Suppressor macrophage (primary cell): ENCODE results near the gene C17orf107.
"Not testable (repeated sequence)": the region's sequence is repeated elsewhere in the genome, so short reads cannot be mapped to it uniquely, and the experiment has no call there.

Source experiments
- DNase-seq, 4 experiments: peaks; one replicate each; pipeline ENCODE4 v3.0.0-alpha.2; 2020 to 2022

The C17orf107 gene

DNA sequence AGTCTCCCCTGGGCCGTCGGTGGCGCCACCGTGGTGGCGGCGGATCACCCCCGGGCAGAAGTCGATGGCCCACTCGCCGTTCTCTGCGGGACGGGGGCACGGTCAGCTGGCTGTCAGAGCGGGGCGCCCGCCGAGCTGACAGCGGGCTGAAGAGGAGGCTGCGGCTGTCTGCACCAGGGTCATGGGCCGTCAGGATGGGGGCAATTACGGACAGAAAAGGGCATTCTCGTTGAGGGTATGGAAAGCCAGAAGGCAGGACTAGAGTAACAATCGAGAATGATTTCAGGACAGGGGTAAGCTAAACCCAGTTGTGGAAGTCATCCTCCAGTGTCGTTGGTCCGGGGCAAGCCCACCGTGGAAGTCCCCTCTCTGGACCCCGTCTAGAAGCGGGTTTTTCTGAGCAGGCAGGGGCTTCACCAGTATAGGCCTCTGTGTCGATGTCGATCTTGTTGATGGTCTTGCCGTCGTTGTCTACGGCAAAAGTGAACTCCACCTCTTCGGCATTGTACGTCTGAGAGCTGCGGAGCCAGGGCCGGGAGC is 1.8 kb downstream of the C17orf107 start:
- DNase-seq, result no peak

DNA sequence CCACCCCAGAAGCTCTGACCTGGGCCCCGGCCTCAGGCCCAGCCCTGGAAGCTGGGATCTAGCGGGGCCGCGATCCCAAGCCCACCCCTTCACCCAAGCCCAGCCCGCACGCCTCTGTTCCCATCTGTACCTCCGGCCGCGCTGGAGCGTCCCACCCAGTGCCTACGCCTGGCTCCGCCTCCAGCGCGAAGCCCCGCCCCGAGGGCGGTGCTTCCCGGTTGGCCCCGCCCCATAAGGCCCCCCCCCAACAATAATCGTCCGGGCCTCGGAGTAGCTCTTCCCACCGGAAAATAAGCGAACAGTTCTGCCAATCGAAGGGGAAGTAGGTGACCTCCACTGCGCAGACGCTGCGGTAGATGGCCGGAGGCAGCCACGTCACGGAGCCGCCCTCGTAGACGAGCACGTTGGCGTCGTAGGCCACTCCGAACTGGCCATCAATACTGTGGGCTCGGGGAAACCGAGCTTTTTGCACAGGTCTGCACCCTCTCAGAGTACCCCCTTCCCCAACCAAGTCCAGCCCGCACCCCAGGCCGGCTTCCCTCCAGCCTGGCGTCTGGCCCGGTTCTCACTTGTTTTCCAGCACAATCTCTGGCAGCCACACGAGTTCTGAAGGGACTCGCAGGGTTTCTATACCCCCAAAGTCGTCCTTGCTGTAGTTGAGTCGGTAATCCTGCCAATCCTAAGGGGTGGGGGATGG is 2.5 kb downstream of the C17orf107 start:
- DNase-seq, result peak; percentile 76 to 85 (median 80)

DNA sequence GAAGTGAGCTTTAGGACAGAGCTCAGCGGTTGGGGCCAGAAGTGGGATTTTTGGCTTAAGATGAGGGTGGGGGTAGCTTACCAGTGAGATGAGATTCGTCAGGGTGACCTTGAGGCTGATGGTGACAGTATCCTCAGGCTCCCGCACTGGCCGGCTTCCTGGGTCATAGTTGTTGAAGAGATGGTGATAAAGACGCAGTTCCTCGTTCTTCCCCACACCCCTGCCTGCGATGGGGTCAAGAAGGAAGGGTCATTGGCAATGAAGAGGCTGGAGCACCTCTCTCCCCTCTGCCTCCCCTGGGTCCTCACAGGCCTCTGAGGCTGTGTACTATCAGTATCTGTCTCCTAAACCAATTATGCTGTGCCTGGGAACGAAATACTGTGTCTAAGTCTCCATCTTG is 3.2 kb downstream of the C17orf107 start:
- DNase-seq, result no peak

DNA sequence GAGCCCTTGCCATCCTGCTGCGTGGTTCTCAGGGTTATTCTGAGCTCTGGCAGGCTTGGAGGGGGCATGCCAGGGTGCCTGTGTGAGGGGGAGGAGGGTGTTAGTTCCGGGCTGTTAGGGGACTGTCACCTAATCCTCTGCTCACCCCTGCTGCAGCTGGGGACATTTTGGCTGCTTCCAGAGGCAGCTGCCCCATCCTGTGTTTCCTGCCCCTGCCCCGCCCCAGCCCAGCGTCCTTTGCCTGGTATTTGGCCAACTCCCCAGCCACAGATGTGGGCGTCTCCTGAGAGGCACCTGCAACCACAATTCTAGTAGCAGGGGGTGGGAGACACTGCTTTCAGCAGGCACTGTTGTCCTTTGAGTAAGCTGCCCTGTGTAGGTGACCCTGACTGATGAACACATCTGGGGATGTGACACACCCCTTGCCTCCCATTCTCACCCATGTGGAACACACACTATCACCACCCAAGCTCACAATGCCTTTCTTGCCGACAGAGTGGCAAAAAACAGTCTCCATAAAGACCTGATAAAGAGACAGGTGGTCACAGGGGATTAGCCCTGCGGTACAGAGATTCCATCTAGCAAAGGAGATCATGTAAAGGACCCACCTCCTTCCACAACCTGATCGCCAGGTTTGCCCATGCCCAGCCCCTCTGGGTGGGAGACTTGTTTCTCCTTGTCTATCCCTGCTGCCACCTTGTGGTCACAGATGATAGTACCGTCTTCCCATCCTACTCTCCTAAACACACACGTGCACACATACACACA is 3.9 kb downstream of the C17orf107 start, which contains the start of gene CHRNE:
Gene CHRNE, minus strand, starts transcription at position 48 of the 768 bp plus-strand sequence. Its CDS starts 35 bp downstream, at position 13.
- DNase-seq, result peak; percentile 70 to 80 (median 76)

DNA sequence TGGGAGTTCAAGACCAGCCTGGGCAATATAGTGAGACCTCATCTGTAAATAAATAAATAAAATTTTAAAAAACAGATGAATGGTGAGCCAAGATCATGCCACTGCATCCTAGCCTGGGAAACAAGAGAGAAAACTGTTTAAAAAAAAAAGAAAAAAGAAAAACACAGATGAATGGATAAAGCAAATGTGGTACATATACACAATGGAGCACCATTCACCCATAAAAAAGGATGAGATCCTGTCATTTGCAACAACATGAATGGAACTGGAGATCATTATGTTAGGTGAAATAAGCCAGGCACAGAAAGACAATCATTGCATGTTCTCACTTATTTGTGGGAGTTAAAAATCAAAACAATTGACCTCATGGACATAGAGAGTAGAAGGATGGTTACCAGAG is 7.3 kb downstream of the C17orf107 start:
- not testable (repeated sequence) for DNase-seq

DNA sequence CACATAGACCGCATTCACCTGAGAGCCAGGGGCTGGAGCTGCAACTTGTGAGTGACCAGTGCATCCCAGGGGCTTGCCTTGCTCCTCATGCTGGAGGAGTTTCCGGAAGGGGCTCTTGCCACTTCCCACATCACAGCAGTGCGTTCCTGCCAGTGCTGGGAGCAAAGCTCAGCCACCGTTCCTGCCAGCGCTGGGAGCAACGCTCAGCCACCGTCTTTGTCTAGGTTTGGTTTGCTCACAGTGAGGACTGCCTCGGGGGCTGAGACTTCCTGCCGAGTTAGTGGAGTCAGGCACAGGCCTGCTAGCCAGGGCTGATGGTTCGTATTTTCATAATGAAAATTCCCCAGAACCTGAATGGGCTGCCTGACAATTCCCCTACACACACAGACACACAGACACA is 9.0 kb downstream of the C17orf107 start:
- no peak for DNase-seq

DNA sequence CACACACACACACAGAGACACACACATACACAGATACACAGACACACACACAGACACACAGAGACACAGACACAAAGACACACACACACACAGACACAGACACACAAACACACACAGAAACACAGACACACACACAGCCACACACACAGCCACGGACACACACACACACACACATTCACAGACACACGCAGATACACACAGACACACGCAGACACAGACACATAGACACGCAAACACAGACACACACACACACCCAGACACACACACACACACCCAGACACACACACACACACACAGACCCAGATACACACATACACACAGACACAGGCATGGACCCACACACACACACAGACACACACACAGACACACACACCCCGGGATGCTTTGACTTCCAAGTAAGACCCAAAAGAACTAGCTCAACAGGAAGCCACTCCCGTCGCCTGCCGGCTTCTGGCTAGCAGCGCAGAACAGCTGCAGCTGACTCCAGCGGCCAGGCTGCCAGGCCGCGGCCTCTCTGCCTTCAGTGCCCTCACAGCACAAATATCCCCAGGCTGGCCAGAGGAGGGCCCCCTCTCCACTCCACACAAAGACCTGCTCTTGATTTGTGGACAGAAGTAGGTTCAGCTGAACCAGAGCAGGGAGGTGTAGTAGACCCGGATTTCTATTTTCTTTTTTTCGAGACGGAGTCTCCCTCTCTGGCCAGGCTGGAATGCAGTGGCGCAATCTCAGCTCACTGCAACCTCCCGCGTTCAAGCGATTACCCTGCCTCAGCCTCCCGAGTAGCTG is 9.6 kb downstream of the C17orf107 start:
- DNase-seq, result peak; percentile 93 to 95 (median 94)

DNA sequence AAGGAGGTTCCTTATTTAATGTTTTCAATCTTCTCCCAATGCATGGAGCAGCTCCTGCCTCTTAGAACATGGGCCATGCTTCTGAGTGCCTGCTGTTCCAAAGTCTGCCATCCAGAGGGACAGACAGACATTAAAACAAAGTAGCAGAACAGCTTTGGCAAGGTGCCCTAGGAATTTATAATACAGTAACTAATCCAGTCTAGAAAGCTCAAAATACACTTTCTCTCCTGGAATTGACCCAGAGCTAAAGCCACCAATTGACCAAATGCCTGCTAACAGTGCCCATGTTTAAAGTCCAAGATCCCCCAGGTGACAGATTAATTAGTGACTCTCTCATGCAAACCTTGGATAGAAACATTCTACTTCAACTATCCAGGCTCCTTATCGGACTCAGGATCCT is 14.7 kb downstream of the C17orf107 start:
- no peak for DNase-seq

DNA sequence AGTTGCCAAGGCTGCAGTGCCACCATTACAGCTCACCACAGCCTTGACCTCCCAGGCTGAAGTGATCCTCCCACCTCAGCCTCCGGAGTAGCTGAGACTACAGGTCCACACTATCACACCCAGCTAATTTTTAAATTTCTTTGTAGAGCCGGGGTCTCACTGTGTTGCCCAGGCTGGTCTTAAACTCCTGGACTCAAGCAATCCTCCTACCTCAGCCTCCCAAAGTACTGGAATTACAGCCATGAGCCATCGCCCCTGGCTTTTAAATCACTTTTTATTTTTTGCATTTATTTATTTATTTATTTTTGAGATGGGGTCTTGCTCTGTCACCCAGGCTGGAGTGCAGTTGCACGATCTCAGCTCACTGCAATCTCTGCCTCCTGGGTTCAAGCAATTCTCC is 15.2 kb downstream of the C17orf107 start:
- not testable (repeated sequence) for DNase-seq

DNA sequence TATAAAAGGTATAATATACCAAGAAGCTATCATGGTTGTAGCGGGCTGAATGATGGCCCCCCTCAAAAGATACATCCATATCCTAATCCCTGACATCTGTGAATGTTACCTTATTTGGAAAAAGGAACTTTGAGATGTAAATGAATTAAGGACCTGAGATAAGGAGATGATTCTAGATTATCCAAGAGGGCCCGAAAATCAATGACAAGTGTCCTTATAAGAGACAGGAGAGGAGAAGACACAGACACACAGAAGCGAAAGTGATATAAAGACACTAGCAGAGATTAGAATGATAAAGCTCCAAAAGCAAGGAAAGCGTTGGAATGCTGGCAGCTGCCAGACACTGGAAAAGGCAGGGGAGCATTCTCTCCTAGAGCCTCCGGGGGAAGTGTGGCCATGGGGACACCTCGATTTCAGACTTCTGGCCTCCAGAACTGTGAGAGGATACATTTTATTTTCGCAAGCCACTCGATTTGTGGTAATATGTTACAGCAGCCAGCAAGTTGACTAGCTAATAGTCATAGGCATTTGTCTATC is 20.2 kb downstream of the C17orf107 start:
- DNase-seq, result no peak

DNA sequence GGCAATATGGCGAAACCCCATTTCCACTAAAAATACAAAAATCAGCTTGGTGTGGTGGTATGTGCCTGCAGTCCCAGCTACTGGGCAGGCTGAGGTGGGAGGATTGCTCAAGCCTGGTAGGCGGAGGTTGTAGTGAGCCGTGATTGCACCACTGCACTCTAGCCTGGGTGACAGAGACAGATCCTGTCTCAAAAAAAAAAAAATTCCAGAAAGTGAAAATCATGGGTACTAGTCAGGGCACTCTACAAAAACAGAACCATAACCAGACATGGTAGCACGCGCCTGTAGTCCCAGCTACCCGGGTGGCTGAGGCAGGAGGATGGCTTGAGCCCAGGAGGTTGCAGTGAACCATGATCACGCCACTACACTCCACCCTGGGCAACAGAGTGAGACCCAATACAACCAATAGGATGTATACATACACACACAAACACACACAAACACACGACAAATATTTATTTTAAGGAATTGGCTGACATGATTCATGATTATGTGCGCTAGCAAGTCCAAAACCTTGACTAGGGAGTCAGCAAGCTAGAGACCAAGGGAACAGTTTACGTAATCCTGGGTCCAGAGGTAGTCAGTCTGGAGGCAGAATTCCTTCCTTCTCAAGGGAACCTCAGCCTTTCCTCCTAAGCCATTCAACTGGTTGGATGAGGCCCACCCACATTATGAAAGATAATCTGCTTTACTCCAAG is 21.2 kb downstream of the C17orf107 start:
- peak; percentile 84 to 92 (median 90) for DNase-seq

DNA sequence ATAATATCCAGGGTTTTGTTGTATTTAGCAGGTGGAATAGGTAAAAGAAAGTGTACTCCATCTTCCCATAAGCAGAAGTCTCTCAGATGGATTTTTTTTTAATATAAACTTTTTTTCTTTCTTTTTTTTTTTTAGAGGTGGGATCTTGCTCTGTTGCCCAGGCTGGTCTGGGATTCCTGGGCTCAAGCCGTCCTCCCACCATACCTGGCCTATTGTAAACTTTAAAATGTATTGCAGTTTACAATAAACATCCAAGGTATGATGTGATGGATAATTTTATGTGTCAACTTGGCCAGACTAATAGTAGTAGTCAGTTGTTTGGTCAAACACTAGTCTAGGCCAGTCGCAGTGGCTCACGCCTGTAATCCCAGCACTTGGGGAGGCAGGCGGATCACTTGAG is 22.0 kb downstream of the C17orf107 start:
- DNase-seq, result no peak

DNA sequence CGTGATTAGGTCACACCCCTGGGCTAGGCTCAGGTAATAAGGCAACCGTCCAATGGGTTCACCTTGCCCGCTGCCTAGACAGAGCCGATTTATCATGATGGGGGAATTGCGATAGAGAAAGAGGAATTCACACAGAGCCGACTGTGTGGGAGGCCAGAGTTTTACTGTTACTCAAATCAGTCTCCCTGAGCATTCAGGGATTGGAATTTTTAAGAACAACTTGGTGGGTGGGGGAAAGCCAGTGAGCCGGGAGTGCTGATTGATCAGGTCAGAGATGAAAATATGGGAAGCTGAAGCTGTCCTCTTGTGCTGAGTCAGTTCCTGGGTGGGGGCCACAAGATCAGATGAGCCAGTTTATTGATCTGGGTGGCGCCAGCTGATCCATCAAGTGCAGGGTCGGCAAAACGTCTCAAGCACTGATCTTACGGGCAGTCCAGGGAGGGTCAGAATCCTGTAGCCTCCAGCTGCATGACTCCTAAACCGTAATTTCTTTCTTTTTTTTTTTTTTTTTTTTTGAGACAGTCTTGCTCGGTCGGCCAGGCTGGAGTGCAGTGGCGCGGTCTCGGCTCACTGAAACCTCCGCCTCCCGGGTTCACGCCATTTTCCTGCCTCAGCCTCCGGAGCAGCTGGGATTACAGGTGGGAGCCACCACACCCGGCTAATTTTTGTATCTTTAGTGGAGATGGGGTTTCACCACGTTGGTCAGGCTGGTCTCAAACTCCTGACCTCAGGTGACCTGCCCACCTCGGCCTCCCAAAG is 27.4 kb downstream of the C17orf107 start:
- DNase-seq, result peak in 3 of 4 experiments; percentile 52 to 72 (median 61)

DNA sequence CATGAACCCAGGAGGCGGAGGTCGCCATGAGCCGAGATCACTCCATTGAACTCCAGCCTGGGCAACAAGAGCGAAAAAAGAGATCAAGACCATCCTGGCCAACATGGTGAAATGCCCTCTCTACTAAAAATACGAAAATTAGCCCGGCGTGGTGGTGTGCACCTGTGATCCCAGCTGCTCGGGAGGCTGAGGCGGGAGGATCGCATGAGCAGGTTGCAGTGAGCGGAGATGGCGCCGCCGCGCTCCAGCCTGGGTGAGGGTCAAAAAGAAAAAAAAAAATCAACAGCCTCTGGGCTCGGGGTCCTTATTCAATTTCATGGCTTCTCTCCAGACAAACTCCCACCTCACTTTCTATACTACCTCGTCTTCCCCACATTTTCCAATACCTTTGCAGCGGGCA is 29.5 kb downstream of the C17orf107 start:
- DNase-seq, result no peak

DNA sequence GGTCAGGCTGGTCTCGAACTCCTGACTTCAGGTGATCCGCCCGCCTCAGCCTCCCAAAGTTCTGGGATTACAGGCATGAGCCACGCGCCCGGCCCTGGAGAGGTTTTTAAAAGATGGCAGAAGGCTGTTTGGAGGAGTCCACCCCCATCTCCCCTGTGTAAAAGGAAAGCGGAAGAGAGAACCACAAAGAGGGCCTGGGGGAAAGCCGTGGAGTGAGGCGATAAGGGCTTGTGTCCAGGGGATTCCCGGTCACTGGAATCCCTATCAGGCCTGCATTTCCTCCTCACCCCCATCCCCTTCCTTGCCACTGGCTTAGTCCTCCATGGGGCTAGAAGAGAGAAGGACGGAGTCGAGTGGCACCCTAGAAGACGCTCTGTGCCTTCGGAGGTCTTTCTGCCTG is 32.6 kb downstream of the C17orf107 start, which contains the start of gene GP1BA:
Gene GP1BA, plus strand, starts transcription at position 315 of the 400 bp plus-strand sequence. CDS start 328 bp downstream, outside the sequence.
- DNase-seq, result peak in 1 of 4 experiments; percentile 40

DNA sequence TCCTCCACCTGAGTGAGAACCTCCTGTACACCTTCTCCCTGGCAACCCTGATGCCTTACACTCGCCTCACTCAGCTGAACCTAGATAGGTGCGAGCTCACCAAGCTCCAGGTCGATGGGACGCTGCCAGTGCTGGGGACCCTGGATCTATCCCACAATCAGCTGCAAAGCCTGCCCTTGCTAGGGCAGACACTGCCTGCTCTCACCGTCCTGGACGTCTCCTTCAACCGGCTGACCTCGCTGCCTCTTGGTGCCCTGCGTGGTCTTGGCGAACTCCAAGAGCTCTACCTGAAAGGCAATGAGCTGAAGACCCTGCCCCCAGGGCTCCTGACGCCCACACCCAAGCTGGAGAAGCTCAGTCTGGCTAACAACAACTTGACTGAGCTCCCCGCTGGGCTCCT is 33.4 kb downstream of the C17orf107 start:
- DNase-seq, result no peak

DNA sequence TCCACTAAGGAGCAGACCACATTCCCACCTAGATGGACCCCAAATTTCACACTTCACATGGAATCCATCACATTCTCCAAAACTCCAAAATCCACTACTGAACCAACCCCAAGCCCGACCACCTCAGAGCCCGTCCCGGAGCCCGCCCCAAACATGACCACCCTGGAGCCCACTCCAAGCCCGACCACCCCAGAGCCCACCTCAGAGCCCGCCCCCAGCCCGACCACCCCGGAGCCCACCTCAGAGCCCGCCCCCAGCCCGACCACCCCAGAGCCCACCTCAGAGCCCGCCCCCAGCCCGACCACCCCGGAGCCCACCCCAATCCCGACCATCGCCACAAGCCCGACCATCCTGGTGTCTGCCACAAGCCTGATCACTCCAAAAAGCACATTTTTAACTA is 34.3 kb downstream of the C17orf107 start:
- no peak for DNase-seq

DNA sequence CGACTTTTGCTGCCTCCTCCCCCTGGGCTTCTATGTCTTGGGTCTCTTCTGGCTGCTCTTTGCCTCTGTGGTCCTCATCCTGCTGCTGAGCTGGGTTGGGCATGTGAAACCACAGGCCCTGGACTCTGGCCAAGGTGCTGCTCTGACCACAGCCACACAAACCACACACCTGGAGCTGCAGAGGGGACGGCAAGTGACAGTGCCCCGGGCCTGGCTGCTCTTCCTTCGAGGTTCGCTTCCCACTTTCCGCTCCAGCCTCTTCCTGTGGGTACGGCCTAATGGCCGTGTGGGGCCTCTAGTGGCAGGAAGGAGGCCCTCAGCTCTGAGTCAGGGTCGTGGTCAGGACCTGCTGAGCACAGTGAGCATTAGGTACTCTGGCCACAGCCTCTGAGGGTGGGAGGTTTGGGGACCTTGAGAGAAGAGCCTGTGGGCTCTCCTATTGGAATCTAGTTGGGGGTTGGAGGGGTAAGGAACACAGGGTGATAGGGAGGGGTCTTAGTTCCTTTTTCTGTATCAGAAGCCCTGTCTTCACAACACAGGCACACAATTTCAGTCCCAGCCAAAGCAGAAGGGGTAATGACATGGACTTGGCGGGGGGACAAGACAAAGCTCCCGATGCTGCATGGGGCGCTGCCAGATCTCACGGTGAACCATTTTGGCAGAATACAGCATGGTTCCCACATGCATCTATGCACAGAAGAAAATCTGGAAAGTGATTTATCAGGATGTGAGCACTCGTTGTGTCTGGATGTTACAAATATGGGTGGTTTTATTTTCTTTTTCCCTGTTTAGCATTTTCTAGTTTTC is 35.0 kb downstream of the C17orf107 start:
- DNase-seq, result peak; percentile 49 to 76 (median 68)

DNA sequence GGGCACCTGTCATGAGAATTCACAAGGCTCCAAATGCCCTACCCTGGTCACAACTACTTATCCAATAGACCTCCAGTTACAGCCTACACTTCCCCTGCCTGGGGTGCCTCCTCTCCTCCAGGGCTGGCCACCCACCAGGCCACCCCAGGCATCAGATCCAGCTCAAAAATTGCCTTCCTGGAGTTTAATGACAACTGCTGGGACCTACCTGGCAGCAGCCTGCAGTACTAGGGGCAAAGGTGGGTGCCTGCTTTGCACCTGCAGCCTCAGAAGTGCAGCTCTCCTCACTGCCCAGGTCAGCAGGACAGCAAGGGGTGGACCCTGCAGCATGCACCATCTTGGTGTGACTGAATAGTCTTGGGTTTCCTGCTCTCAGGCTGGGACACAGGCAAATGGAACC is 36.3 kb downstream of the C17orf107 start:
- DNase-seq, result no peak

DNA sequence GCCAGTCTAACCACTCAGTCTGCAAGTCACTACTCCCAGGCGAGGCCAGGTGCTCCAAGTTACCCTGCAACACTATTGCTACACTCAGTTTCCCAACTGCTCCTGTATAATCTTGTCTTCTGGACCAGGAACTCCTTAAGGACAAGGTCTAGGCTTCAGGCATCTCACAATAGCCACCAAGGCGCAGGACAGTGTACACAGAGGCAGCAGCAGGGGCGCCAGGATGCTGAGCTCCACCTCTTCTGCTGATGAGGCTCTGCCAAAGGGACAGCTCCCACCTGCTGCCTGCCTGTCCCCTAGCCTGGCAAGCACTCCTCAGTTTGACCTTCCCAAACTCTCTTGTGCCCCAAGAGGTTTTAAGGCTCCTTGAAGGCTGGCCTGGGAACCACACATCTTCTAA is 37.1 kb downstream of the C17orf107 start:
- no peak for DNase-seq
